B cell (primary cell): ENCODE measurements around the gene CDYL. TPM values are rescaled to one million over a fixed set of nuclear protein-coding genes. Genes with fewer than 3 reads are reported as not detected.

ENCODE experiments used
- ATAC-seq: fragments of 200-7000 bp; cut with Tn5 transposase; one replicate; pipeline ENCODE4 v1.10.0; 2021; ENCODE audit warnings: low read depth, mild to moderate bottlenecking, moderate number of reproducible peaks, moderate library complexity
- CTCF ChIA-PET: fragments of 350-600 bp; sonication (Branson Sonifier 250); formaldehyde crosslinking; loops from one replicate; lab custom pipeline; 2021; ENCODE audit warnings: antibody characterized with exemption, inconsistent platforms; lab: Charles Lee
- POLR2A ChIA-PET: fragments of 350-600 bp; sonication (Branson Sonifier 250); formaldehyde crosslinking; loops from one replicate; lab custom pipeline; 2021; ENCODE audit warnings: antibody characterized with exemption; lab: Charles Lee
- DNase-seq: peaks from one replicate; pipeline ENCODE4 v3.0.0; 2013
- H2AFZ ChIP-seq: 2 replicates; pipeline ENCODE4 v1.6.1; 2012; ENCODE audit warnings: mild to moderate bottlenecking, low read depth, low read length; ENCODE audit not compliant: insufficient read depth, poor library complexity, severe bottlenecking
- H3K27ac ChIP-seq, 2 donors: 1 replicate in 1 of 2; 2 replicates in 1 of 2; pipeline ENCODE4 v1.5.1; 2012 to 2013; ENCODE audit warnings: low read length in 2 of 2, mild to moderate bottlenecking in 2 of 2, moderate library complexity in 1 of 2
- H3K27me3 ChIP-seq, 4 experiments: fragments of 200-600 bp in 1 of 4; sonication (generic) in 1 of 4; replicated peaks in 1 of 4; 1 replicate in 2 of 4; 2 replicates in 2 of 4; pipeline versions ENCODE4 v1.6.1 to v1.7.0; 2013 to 2016; ENCODE audit warnings: low read length in 3 of 4, mild to moderate bottlenecking in 2 of 4, mixed read lengths in 1 of 4, moderate library complexity in 1 of 4; ENCODE audit not compliant: insufficient read depth in 4 of 4, control insufficient read depth in 3 of 4; ENCODE audit errors: control extremely low read depth in 1 of 4
- H3K36me3 ChIP-seq, 2 experiments: replicated peaks in 1 of 2; 1 replicate in 1 of 2; 2 replicates in 1 of 2; pipeline versions ENCODE4 v1.6.1 to v1.7.1; 2013; ENCODE audit warnings: low read length in 1 of 2; ENCODE audit not compliant: insufficient read depth in 2 of 2, control insufficient read depth in 1 of 2; ENCODE audit errors: control extremely low read depth in 1 of 2, extremely low read depth in 1 of 2
- H3K4me1 ChIP-seq, 2 donors: fragments of 200-600 bp in 1 of 2; sonication (generic) in 1 of 2; 1 replicate in 1 of 2; 2 replicates in 1 of 2; pipeline versions ENCODE4 v1.5.1 to v1.6.1; 2013 to 2017; ENCODE audit warnings: low read length in 2 of 2; ENCODE audit not compliant: control insufficient read depth in 2 of 2, insufficient read depth in 2 of 2
- H3K4me2 ChIP-seq: replicated peaks from 2 replicates; pipeline ENCODE3; 2012; ENCODE audit warnings: mild to moderate bottlenecking, low read depth, low read length; ENCODE audit not compliant: poor library complexity, severe bottlenecking
- H3K4me3 ChIP-seq, 5 experiments: fragments of 200-600 bp in 1 of 5; sonication (generic) in 1 of 5; 1 replicate in 3 of 5; 2 replicates in 2 of 5; pipeline versions ENCODE4 v1.5.1 to v1.7.0; 2011 to 2016; ENCODE audit warnings: low read length in 4 of 5, mild to moderate bottlenecking in 4 of 5, low read depth in 2 of 5, control low read depth in 1 of 5, moderate library complexity in 1 of 5; ENCODE audit not compliant: insufficient read depth in 1 of 5; ENCODE audit errors: control extremely low read depth in 1 of 5, extremely low read depth in 1 of 5
- H3K79me2 ChIP-seq: fragments of 200-600 bp; sonication (generic); one replicate; pipeline ENCODE4 v1.6.0; 2016; ENCODE audit warnings: low read length; ENCODE audit not compliant: control insufficient read depth, insufficient read depth
- H3K9ac ChIP-seq: fragments of 200-600 bp; sonication (generic); 2 replicates; pipeline ENCODE4 v1.6.1; 2017; ENCODE audit warnings: mild to moderate bottlenecking, low read length, moderate library complexity
- H3K9me3 ChIP-seq, 3 donors: one replicate each; pipeline versions ENCODE4 v1.6.1 to v1.7.1; 2013; ENCODE audit warnings: low read length in 2 of 3; ENCODE audit not compliant: control insufficient read depth in 2 of 3, insufficient read depth in 1 of 3; ENCODE audit errors: control extremely low read depth in 1 of 3
- H4K20me1 ChIP-seq: 2 replicates; pipeline ENCODE4 v1.6.0; 2012; ENCODE audit warnings: mild to moderate bottlenecking, low read length; ENCODE audit not compliant: insufficient read depth, control insufficient read depth, poor library complexity, severe bottlenecking
- H3K27ac Mint-ChIP-seq: one replicate; pipeline ENCODE4 v1.8.0; 2021; ENCODE audit warnings: mixed read lengths
- H3K27me3 Mint-ChIP-seq: one replicate; pipeline ENCODE4 v1.8.0; 2021; ENCODE audit warnings: mixed read lengths
- H3K4me1 Mint-ChIP-seq: one replicate; pipeline ENCODE4 v1.8.0; 2021; ENCODE audit warnings: mixed read lengths
- H3K4me3 Mint-ChIP-seq: one replicate; pipeline ENCODE4 v1.8.0; 2021; ENCODE audit warnings: mixed read lengths
- H3K9me3 Mint-ChIP-seq: one replicate; pipeline ENCODE4 v1.8.0; 2022; ENCODE audit warnings: mixed read lengths; ENCODE audit not compliant: insufficient read depth
- CTCF ChIP-seq: fragments of 200-600 bp; IDR thresholded peaks from one replicate; pipeline ENCODE4 v1.8.0; 2022; ENCODE audit warnings: antibody characterized with exemption, mild to moderate bottlenecking
- EZH2 ChIP-seq: IDR thresholded peaks from 2 replicates; pipeline ENCODE4 v1.6.1; 2012; ENCODE audit warnings: borderline replicate concordance, low read depth, mild to moderate bottlenecking, moderate library complexity, low read length; ENCODE audit not compliant: insufficient read depth, poor library complexity, severe bottlenecking
- WGBS: methylation state at CpG from one replicate; pipeline ENCODE4 v1.1.5; 2013; ENCODE audit warnings: missing lambda C conversion rate; ENCODE audit not compliant: insufficient coverage; 5-methylcytosine and 5-hydroxymethylcytosine counted together
- intact Hi-C: fragments of 100-400 bp; cut with micrococcal nuclease; formaldehyde crosslinking; loops from one replicate; pipeline ENCODE4 v1.10.0; 2022
- polyA plus RNA-seq: library from polyadenylated mRNA; depleted of rRNA; stranded (reverse); fragments of >200 nt; gene quantifications from 2 replicates; pipeline ENCODE4 v1.2.3, GENCODE V29; 2012
- total RNA-seq, 2 donors: library from RNA; stranded (reverse); fragments of 120-200 nt in 1 of 2; gene quantifications; 1 replicate in 1 of 2; 2 replicates in 1 of 2; pipeline versions ENCODE4 v1.2.3 to v1.2.4, GENCODE V29; 2013 to 2022

The CDYL gene
- total and polyA plus RNA-seq, 2 donors (not counting 1 experiment from before 2014, with no cell fraction given): 15.6 to 63.0 TPM

- peaks cover 72% of the 10 kb centered on the region for H3K79me2 ChIP-seq
- no peak overlapping the region for H2AFZ ChIP-seq
- H3K27ac ChIP-seq: no peak overlapping the region
- ChIA-PET POLR2A (no interaction called here), CTCF (no interaction called here)
- H3K27me3 ChIP-seq: no peaks in the 10 kb centered on the region
- no peak overlapping the region for H3K4me3 ChIP-seq
- H3K9ac ChIP-seq: no peak overlapping the region
- peaks cover 42% of the 10 kb centered on the region for H4K20me1 ChIP-seq
- TF ChIP-seq EZH2 (no peak), CTCF (no peak)
- ATAC-seq (no peak), DNase-seq (no peak)
- Mint-ChIP-seq H3K4me3 (no peak overlapping the region), H3K27ac (no peak overlapping the region), H3K9me3 (no peaks in the 10 kb centered on the region), H3K27me3 (no peaks in the 10 kb centered on the region), H3K4me1 (peaks cover 43% of the 10 kb centered on the region)
- intact Hi-C loops: no loop called here
- H3K4me2 ChIP-seq: no peak overlapping the region
- peaks cover 13 to 26% of the 10 kb centered on the region in 2 donors for H3K4me1 ChIP-seq
- WGBS: 96% methylated on average over 8 of the region's 11 CpGs
- no peaks in the 10 kb centered on the region for H3K9me3 ChIP-seq
- peaks cover 2 to 20% of the 10 kb centered on the region in 2 experiments for H3K36me3 ChIP-seq
These were observed 114.4 kb downstream of the CDYL start for GRCh38 chr6:4890627-4891026.

GRCh38 chr6:4891141-4891540, 114.9 kb downstream of the CDYL start:
- H3K4me3 Mint-ChIP-seq: no peak overlapping the region
- Histone ChIP-seq H3K27ac (no peak overlapping the region), H3K79me2 (peaks cover 71% of the 10 kb centered on the region), H3K9me3 (no peaks in the 10 kb centered on the region), H4K20me1 (peaks cover 37% of the 10 kb centered on the region), H3K4me1 (peaks cover 10 to 21% of the 10 kb centered on the region in 2 donors), H3K9ac (no peak overlapping the region), H3K27me3 (no peaks in the 10 kb centered on the region), H3K4me2 (no peak overlapping the region), H2AFZ (no peak overlapping the region), H3K36me3 (peaks cover 2 to 22% of the 10 kb centered on the region in 2 experiments), H3K4me3 (no peak overlapping the region)
- no peaks in the 10 kb centered on the region for H3K9me3 Mint-ChIP-seq
- H3K27ac Mint-ChIP-seq: no peak overlapping the region
- ATAC-seq (no peak), DNase-seq (no peak)
- CTCF ChIA-PET: no interaction called here
- H3K27me3 Mint-ChIP-seq: no peaks in the 10 kb centered on the region
- WGBS: 96% methylated on average over 4 of the region's 6 CpGs
- TF ChIP-seq EZH2 (no peak), CTCF (no peak)
- intact Hi-C loops: no loop called here
- H3K4me1 Mint-ChIP-seq: peaks cover 38% of the 10 kb centered on the region
- POLR2A ChIA-PET: no interaction called here
